ENCODE measurements around the gene TMEM269.
A peak's percentile ranks its signal among the peaks of the same experiment; 100 is the strongest.
"Not testable (repeated sequence)": the region's sequence is repeated elsewhere in the genome, so short reads cannot be mapped to it uniquely, and the experiment has no call there.

TMEM269 gene

DNA sequence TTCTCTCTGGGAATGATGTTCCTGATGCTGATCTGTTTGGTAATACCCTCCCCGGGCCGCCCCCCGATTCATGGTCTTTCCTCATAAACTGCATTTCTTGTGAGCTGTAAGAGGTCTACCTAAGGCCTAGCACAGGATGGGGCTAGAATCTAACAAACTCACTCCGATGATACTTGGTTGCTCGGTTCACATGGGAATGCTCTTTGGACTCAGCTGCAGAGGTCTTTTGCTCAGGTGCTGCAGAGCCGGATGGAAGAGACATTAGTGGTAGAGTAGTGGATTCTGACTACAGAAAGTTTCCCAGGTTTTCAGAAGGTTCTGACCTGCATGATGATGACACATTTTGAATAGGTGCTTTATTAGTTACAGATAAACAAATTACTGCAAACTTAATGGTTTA lies 8.3 kb upstream of the TMEM269 start:
- DNase-seq (ENCODE audit: low read depth), result no peak

DNA sequence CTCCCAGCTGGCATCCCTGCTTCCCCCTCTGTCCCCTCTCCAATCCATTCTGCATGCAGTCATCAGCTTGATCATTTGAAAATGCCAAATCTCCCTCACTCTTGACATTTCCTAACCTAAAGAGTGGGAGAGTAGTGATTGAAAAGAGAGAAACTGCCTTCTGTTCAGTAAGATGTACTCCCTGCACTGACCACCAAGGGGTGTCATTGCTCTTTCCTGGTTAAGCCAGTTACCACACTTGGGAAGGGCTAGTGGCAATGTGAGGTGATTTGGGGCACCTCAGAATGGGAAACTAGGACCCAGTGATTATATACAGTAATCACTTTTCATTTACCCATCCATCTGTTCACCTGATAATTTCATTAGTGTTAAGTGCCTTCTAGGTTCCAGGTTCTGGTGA lies 6.9 kb upstream of the TMEM269 start:
- peak; percentile 51 for DNase-seq (ENCODE audit: low read depth)

GRCh38 chr1:42779725-42780124 lies 5.1 kb upstream of the TMEM269 start:
- DNase-seq (ENCODE audit: low read depth), result no peak

- DNase-seq (ENCODE audit: low read depth), result no peak
Measured at GRCh38 chr1:42780176-42780575, 4.6 kb upstream of the TMEM269 start.

- DNase-seq (ENCODE audit: low read depth), result no peak
Measured at GRCh38 chr1:42783092-42783491, 1.7 kb upstream of the TMEM269 start.

GRCh38 chr1:42784547-42784945 lies 245 bp upstream of the TMEM269 start:
- no peak for DNase-seq (ENCODE audit: low read depth)

GRCh38 chr1:42786097-42786496 lies 1.3 kb downstream of the TMEM269 start:
- DNase-seq (ENCODE audit: low read depth), result no peak

- no peak for DNase-seq (ENCODE audit: low read depth)
Measured at GRCh38 chr1:42788021-42788420, 3.2 kb downstream of the TMEM269 start.

DNA sequence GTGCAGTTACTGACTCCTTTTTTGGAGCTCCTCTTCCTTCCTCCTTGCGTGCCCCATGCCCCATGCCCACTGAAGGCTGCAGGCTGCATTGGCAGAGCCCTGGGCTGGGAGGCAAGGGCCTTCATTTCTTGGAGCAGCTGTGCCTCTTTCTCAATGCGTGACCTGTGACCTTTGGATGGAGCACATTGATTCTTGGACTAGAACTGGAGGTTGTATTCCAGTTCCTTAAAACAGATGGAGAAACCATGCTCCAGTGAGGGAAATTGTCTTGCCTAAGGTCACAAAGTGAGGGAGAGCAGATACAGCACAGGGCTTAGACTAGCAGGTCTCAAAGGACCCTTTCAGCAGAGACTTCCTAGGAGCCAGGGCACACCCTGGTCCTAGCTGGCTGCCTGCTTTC lies 9.0 kb downstream of the TMEM269 start:
- DNase-seq (ENCODE audit: low read depth), result no peak

DNA sequence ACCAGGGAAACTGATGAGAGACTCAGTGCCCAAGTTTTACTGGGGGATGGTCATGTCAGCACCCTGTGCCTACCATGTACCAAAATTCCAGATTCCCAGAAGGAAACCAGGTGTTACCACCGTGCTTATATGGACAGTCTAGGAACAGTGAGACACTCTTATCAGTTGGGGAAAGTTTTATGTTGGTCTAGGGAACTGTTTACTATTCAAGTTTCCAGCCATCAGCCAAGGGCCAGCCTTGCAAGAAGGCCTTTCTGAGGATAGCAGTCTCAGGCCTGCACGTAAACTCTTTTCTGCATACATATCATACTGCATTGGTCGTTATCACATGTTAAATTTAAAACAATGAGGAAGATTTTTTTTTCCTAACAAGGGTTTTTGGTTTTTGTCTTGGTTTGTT lies 12.6 kb downstream of the TMEM269 start:
- DNase-seq (ENCODE audit: low read depth), result no peak

DNA sequence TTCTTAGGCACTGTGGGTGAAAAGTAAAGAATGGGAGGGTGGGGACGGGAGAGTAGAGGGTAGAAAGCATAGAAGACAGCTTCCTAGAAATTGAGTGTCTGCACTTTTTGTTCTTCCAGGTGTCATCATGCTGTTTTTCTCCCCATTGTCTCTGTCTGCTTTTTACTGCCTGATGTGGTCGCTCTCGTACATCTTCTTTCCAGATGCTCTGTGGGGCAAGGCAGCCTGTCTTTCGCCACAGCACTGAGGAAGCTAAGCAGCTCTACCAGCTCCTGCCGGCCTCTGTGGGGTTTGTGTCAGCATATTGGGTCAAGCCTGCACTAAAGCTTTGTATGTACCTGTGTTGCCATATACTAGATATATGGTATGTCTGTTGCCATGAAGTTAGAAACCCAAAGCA lies 13.2 kb downstream of the TMEM269 start:
- no peak for DNase-seq (ENCODE audit: low read depth)

GRCh38 chr1:42801832-42802473 lies 17.2 kb downstream of the TMEM269 start:
- peak; percentile 11 for DNase-seq (ENCODE audit: low read depth)

DNA sequence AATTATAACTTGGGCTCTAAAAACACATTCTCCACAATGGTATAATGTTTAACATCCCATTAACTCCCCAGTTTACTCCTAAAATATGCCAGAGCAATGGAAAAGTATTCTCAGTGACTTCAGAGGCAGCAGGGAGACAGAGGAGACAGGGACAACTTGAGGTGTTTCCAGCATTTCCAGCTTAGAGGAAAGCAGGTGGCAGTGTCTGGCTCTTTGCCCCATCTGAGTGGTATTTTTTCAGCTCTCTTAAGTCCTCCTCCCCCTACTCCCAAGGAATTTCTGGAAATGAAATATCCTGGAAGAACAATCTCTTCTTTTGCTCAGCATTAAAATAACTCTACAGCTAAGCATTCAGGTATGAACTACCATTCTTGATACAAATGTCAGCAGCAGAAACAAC lies 21.4 kb downstream of the TMEM269 start:
- DNase-seq (ENCODE audit: low read depth), result peak; percentile 9

- DNase-seq (ENCODE audit: low read depth), result peak; percentile 28
Measured at GRCh38 chr1:42806593-42806992, 21.8 kb downstream of the TMEM269 start.

- no peak for DNase-seq (ENCODE audit: low read depth)
Measured at GRCh38 chr1:42807056-42807668, 22.4 kb downstream of the TMEM269 start.

GRCh38 chr1:42814815-42815214 lies 30.0 kb downstream of the TMEM269 start:
- not testable (repeated sequence) for DNase-seq (ENCODE audit: low read depth)

- DNase-seq (ENCODE audit: low read depth), result peak; percentile 33
Measured at GRCh38 chr1:42815941-42816584, 31.3 kb downstream of the TMEM269 start.

- DNase-seq (ENCODE audit: low read depth), result peak; percentile 89
Measured at GRCh38 chr1:42816585-42817439, 32.0 kb downstream of the TMEM269 start, which contains the start of the genes ERMAP and SVBP. Gene ERMAP, plus strand, starts transcription at chr1:42817122. Its CDS starts 13,327 bp downstream, at chr1:42830449. Gene SVBP, minus strand, starts transcription at chr1:42817397. Its CDS starts 853 bp downstream, at chr1:42816544.

DNA sequence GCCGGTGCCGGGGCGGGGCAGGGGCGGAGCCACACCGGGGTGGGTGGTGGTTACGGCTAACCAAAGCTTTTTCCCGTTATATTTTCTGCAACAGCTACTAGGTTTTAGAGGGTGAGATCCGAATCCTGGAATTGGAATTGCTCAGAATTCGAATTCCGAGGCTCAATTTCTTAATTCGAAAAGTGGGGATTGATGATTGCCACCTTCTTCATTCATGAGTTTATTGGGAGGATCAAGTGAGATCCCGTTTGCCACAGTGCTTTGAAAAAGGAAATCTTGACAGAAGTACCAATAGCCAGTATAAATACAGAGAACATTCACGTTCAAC lies 32.6 kb downstream of the TMEM269 start:
- no peak for DNase-seq (ENCODE audit: low read depth)

GRCh38 chr1:42817976-42818375 lies 33.2 kb downstream of the TMEM269 start:
- DNase-seq (ENCODE audit: low read depth), result no peak

DNA sequence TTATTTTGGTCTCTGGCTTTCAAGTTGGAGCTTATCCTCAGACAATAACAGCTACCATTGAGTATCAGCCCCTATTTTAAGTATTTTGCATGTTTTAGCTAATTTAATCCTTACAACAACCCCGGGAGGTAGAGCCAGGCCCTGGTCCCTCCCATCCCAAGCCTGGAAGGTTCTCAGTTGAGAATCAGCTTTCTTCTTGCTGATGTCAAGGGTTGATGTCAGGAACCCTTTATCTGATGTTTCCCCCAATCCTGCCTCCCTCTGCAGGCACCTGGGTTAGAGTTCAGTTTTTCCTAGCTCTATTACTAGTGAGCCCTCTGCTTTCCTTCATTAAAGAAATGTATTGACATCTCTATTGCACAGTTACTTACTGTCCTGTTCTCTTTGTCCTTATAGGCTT lies 36.0 kb downstream of the TMEM269 start:
- no peak for DNase-seq (ENCODE audit: low read depth)

GRCh38 chr1:42821690-42822089 lies 36.9 kb downstream of the TMEM269 start:
- DNase-seq (ENCODE audit: low read depth), result no peak
